Hindlimb muscle (tissue), 1 donor: Measurements from ENCODE around the gene SSTR5. TPM values are rescaled to one million over a fixed set of nuclear protein-coding genes. Genes with fewer than 3 reads are reported as not detected.

Experiments
- DNase-seq: peaks from one replicate; pipeline ENCODE4 v3.0.0-alpha.2; 2013
- polyA plus RNA-seq: library from polyadenylated mRNA; unstranded; fragments of 120-200 nt; gene quantifications from one replicate; pipeline ENCODE4 v1.2.1, GENCODE V29; 2013; ENCODE audit not compliant: insufficient read length

SSTR5 gene
- polyA plus RNA-seq, result not detected

DNA sequence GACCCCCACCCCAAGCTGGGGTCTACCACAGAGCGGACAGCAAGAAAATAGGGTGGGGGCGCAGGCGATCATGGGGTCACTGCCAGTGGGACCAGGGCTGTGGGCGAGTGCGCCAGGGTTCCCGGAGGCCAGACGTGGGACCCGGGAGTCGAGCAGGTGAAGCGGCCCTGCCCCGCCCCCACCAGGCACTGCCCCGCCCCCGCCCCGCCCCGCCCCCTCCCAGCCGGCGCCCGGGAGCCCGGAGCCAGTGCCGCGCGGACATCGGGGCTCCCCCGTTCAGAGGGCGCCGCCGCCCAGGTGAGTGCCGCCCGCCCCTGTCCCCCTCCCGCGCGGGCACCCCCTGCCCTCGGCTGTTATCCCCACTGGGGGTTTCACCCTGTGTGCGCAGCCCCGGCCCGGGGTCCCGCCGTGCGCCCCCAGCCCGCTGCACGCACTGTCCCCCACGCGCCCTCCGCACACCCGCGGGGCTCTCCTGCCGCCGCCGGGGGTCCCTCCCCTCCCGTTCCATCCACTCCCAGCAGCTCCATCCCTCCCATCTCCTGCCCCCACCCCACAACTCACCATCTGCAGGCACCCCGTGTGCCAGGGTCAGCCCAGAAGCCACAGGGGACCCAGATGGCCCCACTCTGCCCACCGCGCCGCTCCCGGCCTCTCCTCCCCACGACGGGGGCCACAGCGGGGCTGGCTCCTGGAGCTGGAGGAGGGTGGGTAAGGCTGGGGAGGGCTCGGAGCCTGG lies at the start of gene SSTR5:
Gene SSTR5, plus strand, starts transcription at position 222 of the 736 bp plus-strand sequence. CDS start 6,122 bp downstream, outside the sequence.
- no peak for DNase-seq

- no peak for DNase-seq
Measured at GRCh38 chr16:1024138-1024537, 48.4 kb upstream of the SSTR5 start.

DNA sequence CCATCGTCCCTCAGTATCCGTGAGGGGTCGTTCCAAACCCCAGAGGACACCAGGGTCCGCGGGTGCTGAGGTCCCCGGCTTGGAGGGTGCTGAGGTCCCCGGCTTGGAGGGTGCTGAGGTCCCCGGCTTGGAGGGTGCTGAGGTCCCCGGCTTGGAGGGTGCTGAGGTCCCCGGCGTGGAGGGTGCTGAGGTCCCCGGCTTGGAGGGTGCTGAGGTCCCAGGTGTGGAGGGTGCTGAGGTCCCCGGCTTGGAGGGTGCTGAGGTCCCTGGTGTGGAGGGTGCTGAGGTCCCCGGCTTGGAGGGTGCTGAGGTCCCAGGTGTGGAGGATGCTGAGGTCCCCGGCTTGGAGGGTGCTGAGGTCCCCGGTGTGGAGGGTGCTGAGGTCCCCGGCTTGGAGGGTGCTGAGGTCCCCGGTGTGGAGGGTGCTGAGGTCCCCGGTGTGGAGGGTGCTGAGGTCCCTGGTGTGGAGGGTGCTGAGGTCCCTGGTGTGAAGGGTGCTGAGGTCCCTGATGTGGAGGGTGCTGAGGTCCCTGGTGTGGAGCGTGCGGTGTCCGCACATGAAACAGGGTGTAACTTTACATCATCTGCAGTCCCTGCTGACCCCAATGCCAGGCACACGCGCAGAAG lies 47.3 kb upstream of the SSTR5 start:
- DNase-seq, result peak; percentile 78

DNA sequence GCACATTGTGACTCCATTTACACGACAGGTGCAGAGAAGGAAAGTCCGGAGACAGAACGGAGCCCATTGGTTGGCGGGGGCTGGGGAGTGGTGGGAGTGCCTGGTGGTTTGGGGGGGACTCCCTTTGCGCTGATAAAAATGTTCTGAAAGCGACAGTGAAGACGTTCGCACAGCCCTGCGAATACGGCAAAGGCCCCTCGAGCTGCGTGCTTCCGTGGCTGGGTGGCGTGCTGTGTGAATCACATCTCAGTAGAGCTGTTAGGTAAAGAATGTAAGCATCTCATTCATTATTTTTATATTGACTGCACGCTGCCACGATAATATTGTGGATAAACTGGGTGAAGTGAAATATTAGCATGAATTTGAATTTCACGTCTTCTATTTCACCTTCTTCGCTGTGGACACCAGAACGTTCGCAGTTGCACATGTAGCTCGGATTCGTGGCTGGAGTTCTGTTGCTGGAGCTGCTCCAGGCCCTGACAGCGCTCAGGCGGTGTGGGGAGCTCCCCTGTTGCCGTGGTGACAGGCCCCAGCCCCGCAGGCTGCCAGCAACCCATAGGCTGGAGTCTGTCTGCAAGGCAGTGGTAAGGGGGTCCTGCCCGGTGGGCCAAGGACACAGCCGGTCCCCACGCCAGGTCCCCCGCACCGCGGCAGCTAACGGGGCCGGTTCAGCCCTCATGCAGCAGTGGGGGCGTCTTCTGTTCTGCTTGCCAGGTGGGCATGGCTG lies 46.3 kb upstream of the SSTR5 start:
- no peak for DNase-seq

- no peak for DNase-seq
Measured at GRCh38 chr16:1026784-1027500, 45.6 kb upstream of the SSTR5 start.

DNA sequence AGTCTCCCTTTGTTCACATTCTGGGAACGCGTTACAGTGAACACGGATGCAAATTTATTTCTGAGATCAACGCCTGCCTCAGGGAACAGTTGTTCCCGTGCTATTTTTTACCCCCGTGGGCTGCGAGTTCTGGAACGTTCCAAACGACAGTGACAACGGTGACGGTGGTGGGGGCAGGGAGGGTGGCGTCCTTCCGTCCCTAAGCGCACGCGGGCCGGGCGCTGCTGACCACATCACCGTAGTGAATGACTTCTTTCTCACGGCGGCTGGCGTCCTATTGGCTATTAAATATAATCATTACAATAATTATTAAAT lies 45.1 kb upstream of the SSTR5 start:
- no peak for DNase-seq

DNA sequence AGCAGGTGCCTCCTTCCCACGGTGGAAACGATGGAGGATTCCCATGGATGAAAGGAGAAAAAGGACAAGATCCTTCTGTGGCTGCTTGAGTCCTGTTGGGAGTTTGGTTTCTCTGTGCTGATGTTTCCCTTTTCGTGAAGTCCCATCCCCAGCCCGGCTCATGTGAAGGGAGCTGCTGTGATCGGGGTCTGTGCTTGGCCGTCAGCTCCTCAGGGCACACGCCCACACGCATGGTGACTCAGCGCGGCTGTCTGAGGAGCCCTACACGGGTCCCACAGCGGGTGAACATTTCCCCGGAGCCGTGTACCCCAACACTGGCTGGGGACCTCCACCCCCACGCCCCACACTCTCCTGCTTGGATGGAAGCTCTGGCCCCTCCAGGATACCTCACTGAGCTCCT lies 44.5 kb upstream of the SSTR5 start:
- no peak for DNase-seq

- no peak for DNase-seq
Measured at GRCh38 chr16:1028524-1029258, 43.9 kb upstream of the SSTR5 start.

DNA sequence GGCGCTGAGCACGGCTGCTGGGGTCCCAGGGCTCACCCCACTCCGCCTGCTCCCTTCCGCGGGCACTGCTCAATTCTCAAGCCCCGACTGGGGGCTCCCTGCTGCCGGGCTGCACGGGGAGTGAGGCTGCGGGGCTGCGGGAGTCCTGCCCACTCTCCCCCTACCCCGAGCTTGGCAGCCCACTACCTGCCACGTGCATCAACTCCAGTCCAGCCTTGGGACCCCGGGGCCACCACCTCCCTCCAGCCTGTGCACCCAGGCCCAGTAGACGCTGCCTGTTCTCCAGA lies 43.3 kb upstream of the SSTR5 start:
- no peak for DNase-seq

DNA sequence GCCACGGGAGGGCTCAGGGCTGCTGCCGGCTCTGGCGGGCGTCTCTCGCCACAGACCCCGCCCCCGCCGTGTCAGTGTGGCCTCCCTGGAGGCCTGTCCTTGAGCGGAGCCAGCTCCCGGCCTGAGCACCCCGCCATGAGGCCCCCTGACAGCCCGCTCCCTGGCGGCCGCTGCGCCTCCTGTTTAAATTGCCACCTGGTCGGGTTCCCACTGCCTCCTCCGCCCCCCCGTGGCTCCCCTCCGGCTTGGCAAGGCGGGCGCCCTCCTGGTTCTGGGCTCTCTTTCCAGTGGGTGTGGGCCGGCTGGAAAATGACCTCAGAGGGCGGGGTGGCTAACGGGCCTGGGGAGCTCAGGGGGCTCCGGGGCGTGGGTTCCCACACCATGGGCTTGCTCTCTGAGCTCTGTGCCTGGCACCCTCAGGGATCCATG lies 42.1 kb upstream of the SSTR5 start:
- no peak for DNase-seq

- DNase-seq, result no peak
Measured at GRCh38 chr16:1031666-1032065, 40.9 kb upstream of the SSTR5 start.

DNA sequence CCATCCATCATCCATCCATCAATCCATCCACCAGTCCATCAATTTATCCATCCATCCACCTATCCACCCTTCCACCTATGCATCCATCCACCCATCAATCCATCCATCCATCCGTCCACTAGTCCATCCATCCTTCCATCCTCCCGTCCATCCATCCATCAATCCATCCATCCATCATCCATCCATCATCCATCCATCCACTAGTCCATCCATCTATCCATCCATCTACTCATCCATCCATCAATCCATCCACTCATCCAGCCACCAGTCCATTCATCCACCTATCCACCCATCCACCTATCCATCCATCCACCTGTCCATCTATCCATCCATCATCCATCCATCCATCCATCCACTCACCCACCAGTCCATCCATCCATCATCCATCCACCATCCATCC lies 39.9 kb upstream of the SSTR5 start:
- no peak for DNase-seq

GRCh38 chr16:1033128-1033679 lies 39.3 kb upstream of the SSTR5 start:
- DNase-seq, result no peak

- no peak for DNase-seq
Measured at GRCh38 chr16:1034230-1035065, 38.1 kb upstream of the SSTR5 start.

DNA sequence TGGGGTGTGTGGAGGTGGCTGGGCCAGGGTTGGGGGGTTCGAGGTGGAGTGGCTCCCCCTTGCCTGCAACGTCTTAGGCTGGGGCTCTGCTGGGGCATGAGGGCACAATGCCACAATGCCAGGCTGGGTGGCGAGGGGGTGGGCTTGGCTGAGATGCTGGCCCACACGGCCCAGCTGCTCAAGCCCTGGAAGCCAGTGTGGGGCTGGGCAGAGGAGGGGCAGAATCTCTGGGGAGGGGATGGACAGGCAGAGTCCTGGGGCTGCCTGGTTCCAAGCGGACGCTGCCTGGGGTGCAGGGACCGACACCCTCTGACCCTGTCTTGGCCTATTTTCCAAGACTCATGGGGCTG lies 37.5 kb upstream of the SSTR5 start:
- DNase-seq, result no peak

DNA sequence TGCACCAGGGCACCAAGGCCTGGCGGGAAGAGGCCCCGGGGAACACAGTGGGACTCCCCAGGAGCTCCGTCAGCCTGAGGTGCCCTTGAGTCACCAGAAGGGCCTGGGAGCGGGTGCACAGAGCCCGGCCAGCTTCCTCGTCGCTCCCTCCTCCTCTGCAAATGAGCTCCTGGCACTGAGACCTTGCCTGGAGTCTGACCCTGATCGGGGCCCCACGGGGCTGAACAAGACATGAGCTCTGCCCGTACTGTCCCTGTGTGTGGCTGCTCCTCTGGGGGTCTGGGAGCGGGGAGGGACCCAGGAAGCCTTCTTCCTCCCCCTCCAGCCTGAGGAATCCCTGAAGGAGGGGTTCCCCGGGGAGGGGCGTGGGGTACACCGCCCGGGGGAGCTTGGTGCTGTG lies 36.4 kb upstream of the SSTR5 start:
- DNase-seq, result no peak

GRCh38 chr16:1036726-1037393 lies 35.7 kb upstream of the SSTR5 start:
- no peak for DNase-seq

GRCh38 chr16:1037394-1038257 lies 34.9 kb upstream of the SSTR5 start:
- DNase-seq, result no peak

DNA sequence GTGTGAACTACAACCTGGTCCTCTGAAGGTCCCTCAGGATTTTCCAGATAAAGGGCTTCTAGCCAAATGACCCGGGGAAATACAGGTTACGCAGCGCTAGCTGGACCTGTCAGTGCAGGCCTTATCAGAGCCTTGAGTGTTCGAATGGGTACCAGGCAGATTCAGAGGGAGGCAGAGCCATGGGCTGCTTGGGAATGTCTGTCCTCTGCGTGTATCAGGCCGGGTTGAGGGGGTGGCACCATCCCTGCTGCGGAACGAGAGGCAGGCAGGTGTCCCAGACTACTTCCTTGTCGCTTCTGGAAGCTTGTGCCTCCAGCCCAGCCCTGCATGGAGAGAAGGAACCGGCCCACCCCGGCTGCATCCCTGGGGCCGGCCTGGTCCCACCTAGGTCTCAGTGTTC lies 33.6 kb upstream of the SSTR5 start:
- DNase-seq, result no peak

- no peak for DNase-seq
Measured at GRCh38 chr16:1039762-1040161, 32.8 kb upstream of the SSTR5 start.
